Transverse colon (tissue), 3 donors: Measurements from ENCODE around the gene ZBTB48.

Experiments used
- CTCF ChIP-seq, 5 experiments: fragments of 200-600 bp in 3 of 5; fragments of 450-650 bp in 2 of 5; sonication (generic) in 3 of 5; IDR thresholded peaks; 1 replicate in 2 of 5; 2 replicates in 3 of 5; pipeline ENCODE4 v1.5.1; 2016 to 2017; ENCODE audit warnings: antibody characterized with exemption in 5 of 5, inconsistent platforms in 3 of 5, mild to moderate bottlenecking in 2 of 5, moderate library complexity in 1 of 5
- EP300 ChIP-seq: sonication (generic); formaldehyde crosslinking; IDR thresholded peaks from one replicate; pipeline ENCODE4 v1.6.1; 2017; ENCODE audit warnings: antibody characterized with exemption, low read depth
- POLR2A ChIP-seq: fragments of 450-650 bp; IDR thresholded peaks from one replicate; pipeline ENCODE4 v1.6.1; 2016; ENCODE audit warnings: antibody characterized with exemption, mild to moderate bottlenecking, moderate library complexity

GRCh38 chr1:6628971-6629479, 49.2 kb downstream of the ZBTB48 start:
- TF ChIP-seq CTCF (IDR thresholded peaks at IDR 0.05) (no peak), EP300 (no peak), POLR2A (no peak)
